Nephron (organoid): ENCODE measurements around the gene USP26.
A peak's percentile ranks its signal among the peaks of the same experiment; 100 is the strongest.

ENCODE experiments used
- H3K27ac Mint-ChIP-seq, 3 experiments: 2 replicates each; pipeline ENCODE4 v1.8.0; 2020; ENCODE audit warnings: mixed read lengths in 3 of 3, mild to moderate bottlenecking in 2 of 3, moderate library complexity in 1 of 3
- H3K27me3 Mint-ChIP-seq: 2 replicates; pipeline ENCODE4 v1.8.0; 2021; ENCODE audit warnings: low read depth, mild to moderate bottlenecking, moderate library complexity, mixed read lengths
- H3K36me3 Mint-ChIP-seq: 2 replicates; pipeline ENCODE4 v1.8.0; 2020; ENCODE audit warnings: low read depth, mixed read lengths
- H3K4me1 Mint-ChIP-seq: 2 replicates; pipeline ENCODE4 v1.8.0; 2020; ENCODE audit warnings: mixed read lengths
- H3K4me3 Mint-ChIP-seq, 3 experiments: 2 replicates each; pipeline ENCODE4 v1.8.0; 2020; ENCODE audit warnings: mild to moderate bottlenecking in 3 of 3, mixed read lengths in 3 of 3, moderate library complexity in 2 of 3
- H3K9me3 Mint-ChIP-seq: 2 replicates; pipeline ENCODE4 v1.8.0; 2020; ENCODE audit warnings: mixed read lengths
- CTCF ChIP-seq, 3 experiments: fragments of 200-600 bp; sonication (generic); IDR thresholded peaks; one replicate each; pipeline ENCODE4 v1.5.0; 2021; ENCODE audit warnings: antibody characterized with exemption in 3 of 3; ENCODE audit not compliant: unreplicated experiment in 3 of 3

The USP26 gene

GRCh38 chrX:133042260-133042659, 54.6 kb downstream of the USP26 start:
- Mint-ChIP-seq H3K4me1 (no peaks in the 10 kb centered on the region), H3K9me3 (peaks cover 30% of the 10 kb centered on the region), H3K27me3 (peaks cover 3% of the 10 kb centered on the region), H3K4me3 (no peak overlapping the region), H3K36me3 (peaks cover 9% of the 10 kb centered on the region), H3K27ac (no peak overlapping the region)
- TF ChIP-seq CTCF (IDR thresholded peaks at IDR 0.05; ENCODE audit: unreplicated experiment in 3 of 3), result no peak

- Mint-ChIP-seq H3K4me1 (peaks cover 20% of the 10 kb centered on the region), H3K9me3 (peaks cover 4% of the 10 kb centered on the region), H3K27me3 (no peaks in the 10 kb centered on the region), H3K27ac (peak overlapping the region in 2 of 3 experiments; percentile 9 to 52), H3K4me3 (no peak overlapping the region), H3K36me3 (no peaks in the 10 kb centered on the region)
- no peak for TF ChIP-seq CTCF (IDR thresholded peaks at IDR 0.05; ENCODE audit: unreplicated experiment in 3 of 3)
Observed at GRCh38 chrX:133033010-133033409, 63.9 kb downstream of the USP26 start.

GRCh38 chrX:133018229-133018628, 78.7 kb downstream of the USP26 start:
- Mint-ChIP-seq H3K4me3 (no peak overlapping the region), H3K9me3 (peaks cover 6% of the 10 kb centered on the region), H3K27ac (no peak overlapping the region), H3K4me1 (no peaks in the 10 kb centered on the region), H3K36me3 (no peaks in the 10 kb centered on the region), H3K27me3 (no peaks in the 10 kb centered on the region)
- TF ChIP-seq CTCF (IDR thresholded peaks at IDR 0.05; ENCODE audit: unreplicated experiment in 3 of 3), result no peak

- no peak overlapping the region for H3K27ac Mint-ChIP-seq
- no peaks in the 10 kb centered on the region for H3K36me3 Mint-ChIP-seq
- no peaks in the 10 kb centered on the region for H3K4me1 Mint-ChIP-seq
- peaks cover 4% of the 10 kb centered on the region for H3K27me3 Mint-ChIP-seq
- TF ChIP-seq CTCF (IDR thresholded peaks at IDR 0.05; ENCODE audit: unreplicated experiment in 3 of 3), result no peak
- no peak overlapping the region for H3K4me3 Mint-ChIP-seq
- peaks cover 37% of the 10 kb centered on the region for H3K9me3 Mint-ChIP-seq
Observed at GRCh38 chrX:133007458-133007857, 89.5 kb downstream of the USP26 start.

- peaks cover 27% of the 10 kb centered on the region for H3K9me3 Mint-ChIP-seq
- no peaks in the 10 kb centered on the region for H3K4me1 Mint-ChIP-seq
- H3K27ac Mint-ChIP-seq, result no peak overlapping the region
- no peak for TF ChIP-seq CTCF (IDR thresholded peaks at IDR 0.05; ENCODE audit: unreplicated experiment in 3 of 3)
- H3K36me3 Mint-ChIP-seq, result no peaks in the 10 kb centered on the region
- no peak overlapping the region for H3K4me3 Mint-ChIP-seq
- H3K27me3 Mint-ChIP-seq, result peaks cover 4% of the 10 kb centered on the region
Observed at GRCh38 chrX:133005616-133006015, 91.3 kb downstream of the USP26 start.

- H3K27ac Mint-ChIP-seq, result no peak overlapping the region
- peaks cover 26% of the 10 kb centered on the region for H3K9me3 Mint-ChIP-seq
- TF ChIP-seq CTCF (IDR thresholded peaks at IDR 0.05; ENCODE audit: unreplicated experiment in 3 of 3), result peak; percentile 80 to 85 (median 83)
- no peak overlapping the region for H3K4me3 Mint-ChIP-seq
- no peaks in the 10 kb centered on the region for H3K36me3 Mint-ChIP-seq
- no peaks in the 10 kb centered on the region for H3K4me1 Mint-ChIP-seq
- peaks cover 4% of the 10 kb centered on the region for H3K27me3 Mint-ChIP-seq
Observed at GRCh38 chrX:133005042-133005441, 91.9 kb downstream of the USP26 start.
